Glutamatergic neuron (in vitro differentiated cells): Measurements from ENCODE around the gene SDC3. TPM values are rescaled to one million over a fixed set of nuclear protein-coding genes. Genes with fewer than 3 reads are reported as not detected.

Source experiments
- DNase-seq: peaks from one replicate; pipeline ENCODE4 v3.0.0; 2022
- H3K27ac Mint-ChIP-seq: one replicate; pipeline ENCODE4 v1.8.0; 2020; ENCODE audit warnings: mild to moderate bottlenecking, mixed read lengths, inconsistent platforms; ENCODE audit not compliant: unreplicated experiment
- H3K27me3 Mint-ChIP-seq: one replicate; pipeline ENCODE4 v1.8.0; 2020; ENCODE audit warnings: mild to moderate bottlenecking, moderate library complexity, mixed read lengths, inconsistent platforms; ENCODE audit not compliant: unreplicated experiment
- H3K36me3 Mint-ChIP-seq: one replicate; pipeline ENCODE4 v1.8.0; 2020; ENCODE audit warnings: mild to moderate bottlenecking, mixed read lengths, inconsistent platforms; ENCODE audit not compliant: unreplicated experiment
- H3K4me1 Mint-ChIP-seq: one replicate; pipeline ENCODE4 v1.8.0; 2020; ENCODE audit warnings: mild to moderate bottlenecking, low read depth, mixed read lengths, inconsistent platforms; ENCODE audit not compliant: unreplicated experiment
- H3K4me3 Mint-ChIP-seq: one replicate; pipeline ENCODE4 v1.8.0; 2020; ENCODE audit warnings: mild to moderate bottlenecking, mixed read lengths, inconsistent platforms; ENCODE audit not compliant: unreplicated experiment
- H3K9me3 Mint-ChIP-seq: one replicate; pipeline ENCODE4 v1.8.0; 2020; ENCODE audit warnings: mild to moderate bottlenecking, moderate library complexity, mixed read lengths, inconsistent platforms; ENCODE audit not compliant: unreplicated experiment
- CTCF ChIP-seq: fragments of 200-600 bp; sonication (generic); IDR thresholded peaks from one replicate; pipeline ENCODE4 v1.5.0; 2021; ENCODE audit not compliant: partially characterized antibody, unreplicated experiment
- total RNA-seq: library from RNA; stranded (reverse); fragmentation: NEBNext Ultra II Directional; extraction: Animal tissue kit (Norgen Biotek cat#: 25700); gene quantifications from one replicate; pipeline ENCODE4 v1.2.1, GENCODE V29; 2021; ENCODE audit not compliant: unreplicated experiment

SDC3 gene
- total RNA-seq, 1 donor from 2014 or later, result 41.7 TPM

GRCh38 chr1:30856260-30856790 is 52.2 kb downstream of the SDC3 start:
- DNase-seq, result peak; percentile 78
- no peak overlapping the region for H3K27ac Mint-ChIP-seq
- H3K27me3 Mint-ChIP-seq, result peaks cover 7% of the 10 kb centered on the region

GRCh38 chr1:30855686-30856259 is 52.8 kb downstream of the SDC3 start:
- no peaks in the 10 kb centered on the region for H3K9me3 Mint-ChIP-seq
- H3K27ac Mint-ChIP-seq, result no peak overlapping the region
- H3K4me3 Mint-ChIP-seq, result no peak overlapping the region
- H3K4me1 Mint-ChIP-seq, result peaks cover 17% of the 10 kb centered on the region
- TF ChIP-seq CTCF, result no peak
- peaks cover 7% of the 10 kb centered on the region for H3K27me3 Mint-ChIP-seq
- no peak for DNase-seq
- H3K36me3 Mint-ChIP-seq, result no peaks in the 10 kb centered on the region

More at GRCh38 chr1:30856260-30856790, 52.2 kb downstream of the SDC3 start:
- peaks cover 17% of the 10 kb centered on the region for H3K4me1 Mint-ChIP-seq
- no peaks in the 10 kb centered on the region for H3K36me3 Mint-ChIP-seq
- H3K9me3 Mint-ChIP-seq, result no peaks in the 10 kb centered on the region
- no peak for TF ChIP-seq CTCF
- H3K4me3 Mint-ChIP-seq, result no peak overlapping the region

- Mint-ChIP-seq H3K27me3 (peaks cover 5% of the 10 kb centered on the region), H3K9me3 (no peaks in the 10 kb centered on the region), H3K4me1 (peaks cover 11% of the 10 kb centered on the region), H3K4me3 (no peak overlapping the region), H3K36me3 (no peaks in the 10 kb centered on the region), H3K27ac (no peak overlapping the region)
- no peak for DNase-seq
- no peak for TF ChIP-seq CTCF
Observed at GRCh38 chr1:30853350-30853749, 55.2 kb downstream of the SDC3 start.

GRCh38 chr1:30852026-30852425 is 56.5 kb downstream of the SDC3 start:
- no peak overlapping the region for H3K27ac Mint-ChIP-seq
- no peak for TF ChIP-seq CTCF
- peaks cover 5% of the 10 kb centered on the region for H3K27me3 Mint-ChIP-seq
- peaks cover 11% of the 10 kb centered on the region for H3K4me1 Mint-ChIP-seq
- no peaks in the 10 kb centered on the region for H3K9me3 Mint-ChIP-seq
- no peak for DNase-seq
- H3K4me3 Mint-ChIP-seq, result no peak overlapping the region
- H3K36me3 Mint-ChIP-seq, result no peaks in the 10 kb centered on the region

- H3K27me3 Mint-ChIP-seq, result peaks cover 5% of the 10 kb centered on the region
- peaks cover 3% of the 10 kb centered on the region for H3K4me1 Mint-ChIP-seq
- H3K36me3 Mint-ChIP-seq, result no peaks in the 10 kb centered on the region
- no peak overlapping the region for H3K4me3 Mint-ChIP-seq
- no peak overlapping the region for H3K27ac Mint-ChIP-seq
- DNase-seq, result no peak
- no peak for TF ChIP-seq CTCF
- H3K9me3 Mint-ChIP-seq, result no peaks in the 10 kb centered on the region
Observed at GRCh38 chr1:30851286-30851685, 57.3 kb downstream of the SDC3 start.
